GM12872 (cell line): ENCODE measurements around the gene CTSG.

Experiments
- CTCF ChIP-seq: IDR thresholded peaks from 3 replicates; pipeline ENCODE4 v1.5.1; 2011; ENCODE audit warnings: low read depth, mild to moderate bottlenecking, low read length, moderate library complexity; ENCODE audit not compliant: insufficient read depth

CTSG gene, protein sequence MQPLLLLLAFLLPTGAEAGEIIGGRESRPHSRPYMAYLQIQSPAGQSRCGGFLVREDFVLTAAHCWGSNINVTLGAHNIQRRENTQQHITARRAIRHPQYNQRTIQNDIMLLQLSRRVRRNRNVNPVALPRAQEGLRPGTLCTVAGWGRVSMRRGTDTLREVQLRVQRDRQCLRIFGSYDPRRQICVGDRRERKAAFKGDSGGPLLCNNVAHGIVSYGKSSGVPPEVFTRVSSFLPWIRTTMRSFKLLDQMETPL

GRCh38 chr14:24576182-24576581, at the start of gene CTSG:
Gene CTSG, minus strand, starts transcription at chr14:24576250. Its CDS starts 27 bp downstream, at chr14:24576223.
- no peak for TF ChIP-seq CTCF

DNA sequence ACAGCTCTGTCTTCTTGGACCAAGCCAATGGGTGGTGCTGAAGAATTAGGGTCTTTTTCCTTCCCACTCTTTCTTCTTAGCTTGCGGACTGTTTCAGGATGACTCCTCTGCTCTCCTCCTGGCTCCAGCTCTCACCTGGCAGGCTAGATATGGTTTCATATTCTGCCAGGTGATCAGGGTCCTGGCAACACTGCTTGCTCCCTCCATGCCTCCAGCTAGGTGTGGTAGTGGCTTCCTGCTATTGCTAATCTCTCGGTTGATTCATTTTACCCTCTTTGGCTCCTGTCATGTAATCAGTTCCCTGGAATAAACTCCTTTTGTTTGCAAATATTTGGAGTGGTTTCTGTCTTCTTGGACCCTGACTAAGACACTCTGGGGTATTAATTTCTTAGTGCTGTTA, 37.7 kb upstream of the CTSG start:
- no peak for TF ChIP-seq CTCF

DNA sequence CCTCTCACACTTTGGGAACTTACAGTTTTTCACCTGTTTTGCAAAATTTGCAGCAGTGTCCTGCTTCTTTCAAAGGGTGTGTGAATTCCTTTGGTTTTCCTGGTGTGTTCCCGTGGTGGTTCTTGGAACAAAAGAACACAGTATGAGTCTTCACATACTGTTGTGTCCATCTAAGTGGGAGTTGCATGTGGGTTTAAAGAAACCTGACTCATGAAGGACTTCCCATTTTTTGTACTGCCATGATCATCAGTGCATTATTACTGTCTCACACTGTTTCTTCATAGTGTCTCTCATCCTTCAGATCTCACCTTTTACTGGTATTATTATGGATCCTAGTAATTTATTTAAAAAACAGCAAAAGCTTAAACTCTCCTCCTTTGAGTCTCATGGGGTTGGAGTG, 37.2 kb upstream of the CTSG start:
- no peak for TF ChIP-seq CTCF

GRCh38 chr14:24612196-24612595, 36.1 kb upstream of the CTSG start:
- no peak for TF ChIP-seq CTCF

GRCh38 chr14:24609655-24610344, 33.8 kb upstream of the CTSG start, which contains the start of gene GZMH:
Gene GZMH, minus strand, starts transcription at chr14:24609685. Its CDS starts 72 bp downstream, at chr14:24609613.
- TF ChIP-seq CTCF: no peak

GRCh38 chr14:24607635-24608514, 31.8 kb upstream of the CTSG start:
- TF ChIP-seq CTCF: no peak

GRCh38 chr14:24607081-24607480, 31.0 kb upstream of the CTSG start:
- no peak for TF ChIP-seq CTCF
